ENCODE data around the gene AGMO.

The AGMO gene

GRCh38 chr7:15457990-15458955, 103.5 kb downstream of the AGMO start:
- DNase-seq (ENCODE audit: low spot score), result no peak

- no peak for DNase-seq (ENCODE audit: low spot score)
Measured at GRCh38 chr7:15452670-15453069, 109.1 kb downstream of the AGMO start.

- DNase-seq (ENCODE audit: low spot score), result no peak
Measured at GRCh38 chr7:15446722-15447121, 115.1 kb downstream of the AGMO start.

GRCh38 chr7:15446280-15446679, 115.5 kb downstream of the AGMO start:
- no peak for DNase-seq (ENCODE audit: low spot score)

GRCh38 chr7:15441915-15442314, 119.9 kb downstream of the AGMO start:
- DNase-seq (ENCODE audit: low spot score), result no peak

GRCh38 chr7:15440482-15440881, 121.3 kb downstream of the AGMO start:
- no peak for DNase-seq (ENCODE audit: low spot score)

- DNase-seq (ENCODE audit: low spot score), result no peak
Measured at GRCh38 chr7:15439853-15440252, 122.0 kb downstream of the AGMO start.

- DNase-seq (ENCODE audit: low spot score), result no peak
Measured at GRCh38 chr7:15433151-15433550, 128.7 kb downstream of the AGMO start.

- no peak for DNase-seq (ENCODE audit: low spot score)
Measured at GRCh38 chr7:15430911-15431310, 130.9 kb downstream of the AGMO start.

- DNase-seq (ENCODE audit: low spot score), result no peak
Measured at GRCh38 chr7:15430191-15430590, 131.6 kb downstream of the AGMO start.

GRCh38 chr7:15424468-15424867, 137.3 kb downstream of the AGMO start:
- no peak for DNase-seq (ENCODE audit: low spot score)

- no peak for DNase-seq (ENCODE audit: low spot score)
Measured at GRCh38 chr7:15419596-15419995, 142.2 kb downstream of the AGMO start.

GRCh38 chr7:15418264-15418663, 143.6 kb downstream of the AGMO start:
- no peak for DNase-seq (ENCODE audit: low spot score)

GRCh38 chr7:15417341-15417988, 144.3 kb downstream of the AGMO start:
- no peak for DNase-seq (ENCODE audit: low spot score)

- no peak for DNase-seq (ENCODE audit: low spot score)
Measured at GRCh38 chr7:15411019-15411418, 150.8 kb downstream of the AGMO start.

GRCh38 chr7:15407910-15408309, 153.9 kb downstream of the AGMO start:
- DNase-seq (ENCODE audit: low spot score), result no peak

- DNase-seq (ENCODE audit: low spot score), result no peak
Measured at GRCh38 chr7:15403751-15404150, 158.1 kb downstream of the AGMO start.

GRCh38 chr7:15403315-15403714, 158.5 kb downstream of the AGMO start:
- no peak for DNase-seq (ENCODE audit: low spot score)

- no peak for DNase-seq (ENCODE audit: low spot score)
Measured at GRCh38 chr7:15402436-15403136, 159.2 kb downstream of the AGMO start.

- DNase-seq (ENCODE audit: low spot score), result no peak
Measured at GRCh38 chr7:15400440-15400839, 161.4 kb downstream of the AGMO start.

- DNase-seq (ENCODE audit: low spot score), result no peak
Measured at GRCh38 chr7:15399441-15399840, 162.4 kb downstream of the AGMO start.

- DNase-seq (ENCODE audit: low spot score), result no peak
Measured at GRCh38 chr7:15397922-15398760, 163.7 kb downstream of the AGMO start.

All from COLO829 (cell line).